ENCODE results near the gene SNRPD3.

DNA sequence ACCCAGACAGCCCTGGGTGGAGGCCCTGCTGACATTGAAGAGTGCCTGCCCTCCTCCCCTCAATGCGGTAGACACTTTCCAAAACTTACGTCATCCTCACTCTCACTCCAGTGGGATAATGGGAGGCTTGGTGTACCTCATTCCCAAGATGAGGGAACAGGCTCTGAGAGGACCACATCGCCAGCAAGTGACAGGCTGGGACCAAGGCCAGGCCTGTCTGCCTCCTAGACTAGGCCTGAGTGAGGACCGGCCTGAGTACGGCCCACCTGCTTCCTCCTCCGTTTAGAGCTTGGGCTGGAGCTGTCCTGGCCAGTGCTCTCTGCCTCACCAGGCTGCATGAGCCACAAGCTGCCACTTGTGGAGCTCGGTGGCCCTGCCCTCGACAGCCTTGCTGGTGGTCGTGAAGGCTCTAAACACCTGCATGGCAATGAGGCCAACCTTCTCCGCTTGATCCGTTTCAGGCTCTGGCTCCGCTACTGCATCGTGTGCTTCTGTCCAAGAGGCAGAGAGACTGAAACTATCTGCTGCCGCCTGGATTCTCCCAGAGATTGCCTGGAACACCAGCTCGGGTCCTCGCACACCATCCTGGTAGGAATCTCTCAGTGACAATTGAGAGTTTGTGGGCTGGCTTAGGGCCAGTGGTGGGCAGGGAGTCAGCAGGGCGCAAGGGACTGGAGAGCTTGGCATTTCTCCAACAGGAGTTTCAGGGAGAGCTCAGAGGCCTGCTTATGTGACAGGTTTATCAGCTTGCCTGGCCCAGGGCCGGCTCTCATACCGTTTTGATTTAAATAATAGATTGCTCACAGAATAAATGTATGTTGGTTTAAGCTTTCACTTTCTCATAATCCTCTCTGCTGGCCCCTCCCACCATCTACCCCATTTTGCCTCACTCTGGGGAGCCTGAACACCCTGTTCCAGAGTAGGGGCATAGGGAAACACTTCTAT is 27.7 kb downstream of the SNRPD3 start:
- TF ChIP-seq, protein P1, sequence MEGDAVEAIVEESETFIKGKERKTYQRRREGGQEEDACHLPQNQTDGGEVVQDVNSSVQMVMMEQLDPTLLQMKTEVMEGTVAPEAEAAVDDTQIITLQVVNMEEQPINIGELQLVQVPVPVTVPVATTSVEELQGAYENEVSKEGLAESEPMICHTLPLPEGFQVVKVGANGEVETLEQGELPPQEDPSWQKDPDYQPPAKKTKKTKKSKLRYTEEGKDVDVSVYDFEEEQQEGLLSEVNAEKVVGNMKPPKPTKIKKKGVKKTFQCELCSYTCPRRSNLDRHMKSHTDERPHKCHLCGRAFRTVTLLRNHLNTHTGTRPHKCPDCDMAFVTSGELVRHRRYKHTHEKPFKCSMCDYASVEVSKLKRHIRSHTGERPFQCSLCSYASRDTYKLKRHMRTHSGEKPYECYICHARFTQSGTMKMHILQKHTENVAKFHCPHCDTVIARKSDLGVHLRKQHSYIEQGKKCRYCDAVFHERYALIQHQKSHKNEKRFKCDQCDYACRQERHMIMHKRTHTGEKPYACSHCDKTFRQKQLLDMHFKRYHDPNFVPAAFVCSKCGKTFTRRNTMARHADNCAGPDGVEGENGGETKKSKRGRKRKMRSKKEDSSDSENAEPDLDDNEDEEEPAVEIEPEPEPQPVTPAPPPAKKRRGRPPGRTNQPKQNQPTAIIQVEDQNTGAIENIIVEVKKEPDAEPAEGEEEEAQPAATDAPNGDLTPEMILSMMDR (IDR thresholded peaks at IDR 0.05; ENCODE audit: low read depth, low read length): no peak
- TF ChIP-seq EZH2phosphoT487 (IDR thresholded peaks at IDR 0.05; ENCODE audit: low read depth): no peak
